Posterior cingulate gyrus (tissue), 11 donors: ENCODE measurements around the gene OBSCN.

Experiments
- DNase-seq, 10 donors: peaks; one replicate each; pipeline versions ENCODE4 v3.0.0 to v3.0.0-alpha.2; 2020 to 2021; ENCODE audit warnings: mixed read lengths in 3 of 10
- intact Hi-C: fragments of 100-400 bp; cut with DNase I; formaldehyde crosslinking; loops from one replicate; pipeline ENCODE4 v1.15.1; 2023

OBSCN gene

DNA sequence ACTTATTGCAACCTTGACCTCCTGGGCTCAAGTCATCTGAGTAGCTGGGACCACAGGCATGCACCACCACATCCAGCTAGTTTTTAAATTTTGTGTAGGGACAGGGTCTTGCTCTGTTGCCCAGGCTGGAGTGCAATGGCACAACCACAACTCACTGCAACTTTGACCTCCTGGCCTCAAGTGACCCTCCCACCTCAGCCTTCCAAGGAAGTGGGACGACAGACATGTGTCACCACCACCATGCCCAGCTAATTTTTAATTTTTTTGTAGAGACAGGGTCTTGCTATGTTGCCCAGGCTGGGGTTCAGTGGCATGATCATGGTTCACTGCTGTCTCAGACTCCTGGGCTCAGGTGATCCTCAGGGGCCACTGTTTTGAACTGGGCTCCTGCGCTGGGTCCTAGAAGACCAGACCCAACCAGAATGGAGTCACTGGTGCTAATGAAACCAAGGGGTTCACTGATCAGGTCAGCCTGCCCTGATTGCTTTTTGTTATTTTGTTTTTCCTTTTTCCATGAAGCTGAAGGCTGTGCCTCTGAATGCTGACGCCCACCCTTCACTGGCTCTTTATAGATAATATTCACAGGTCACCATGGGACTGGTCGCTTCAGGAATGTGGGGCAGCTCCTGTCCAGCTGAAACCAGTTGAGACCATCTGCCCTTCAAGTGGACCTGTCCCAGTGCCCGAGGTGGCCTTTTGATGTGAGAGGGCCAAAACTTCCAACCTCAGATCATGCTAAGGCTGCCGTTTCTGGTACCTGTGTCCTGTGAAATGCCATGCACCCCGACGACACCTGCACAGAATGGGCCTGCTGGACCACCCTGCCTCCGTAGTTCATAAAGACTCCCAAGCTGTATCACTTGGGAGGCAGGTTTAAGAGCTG lies 203.9 kb downstream of the OBSCN start:
- intact Hi-C loops: no loop called here
- peak in 2 of 10 donors; percentile 28 to 52 for DNase-seq

DNA sequence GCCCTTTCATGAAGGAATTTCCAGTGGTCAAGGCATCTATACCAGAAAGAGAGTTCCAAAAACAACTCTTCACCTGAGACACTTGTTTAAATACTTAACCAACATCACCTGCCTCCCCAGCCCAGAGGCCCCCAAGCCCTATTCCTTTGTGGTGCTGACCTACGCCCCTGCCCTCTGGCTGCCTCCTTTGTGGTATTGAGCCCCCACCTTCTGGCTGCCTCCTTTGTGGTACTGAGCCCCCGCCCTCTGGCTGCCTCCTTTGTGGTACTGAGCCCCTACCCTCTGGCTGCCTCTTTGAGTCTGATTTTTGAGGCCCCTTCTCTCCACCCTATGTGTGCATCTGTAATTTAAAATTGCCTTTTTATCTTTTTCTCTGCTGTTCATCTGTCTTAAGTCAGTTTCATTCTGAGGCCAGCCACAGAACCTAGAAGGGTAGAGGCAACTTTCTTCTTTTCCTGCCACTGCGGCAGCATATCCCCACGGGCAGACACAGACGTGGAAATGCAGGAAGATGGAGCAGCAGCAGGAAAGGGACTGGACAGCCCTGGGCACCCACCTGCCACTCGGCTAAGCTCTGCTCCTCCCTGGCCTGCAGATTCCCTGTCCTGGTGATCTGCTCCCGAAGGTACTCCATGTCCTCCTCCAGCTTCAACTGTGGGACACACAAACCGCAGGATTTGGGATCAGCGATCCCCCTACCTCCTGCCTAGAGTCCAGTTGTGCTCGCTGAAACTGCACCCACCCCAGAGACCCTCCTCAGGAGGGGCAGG lies 205.6 kb downstream of the OBSCN start:
- intact Hi-C loops: no loop called here
- DNase-seq: peak in 2 of 10 donors; percentile 62 to 77

DNA sequence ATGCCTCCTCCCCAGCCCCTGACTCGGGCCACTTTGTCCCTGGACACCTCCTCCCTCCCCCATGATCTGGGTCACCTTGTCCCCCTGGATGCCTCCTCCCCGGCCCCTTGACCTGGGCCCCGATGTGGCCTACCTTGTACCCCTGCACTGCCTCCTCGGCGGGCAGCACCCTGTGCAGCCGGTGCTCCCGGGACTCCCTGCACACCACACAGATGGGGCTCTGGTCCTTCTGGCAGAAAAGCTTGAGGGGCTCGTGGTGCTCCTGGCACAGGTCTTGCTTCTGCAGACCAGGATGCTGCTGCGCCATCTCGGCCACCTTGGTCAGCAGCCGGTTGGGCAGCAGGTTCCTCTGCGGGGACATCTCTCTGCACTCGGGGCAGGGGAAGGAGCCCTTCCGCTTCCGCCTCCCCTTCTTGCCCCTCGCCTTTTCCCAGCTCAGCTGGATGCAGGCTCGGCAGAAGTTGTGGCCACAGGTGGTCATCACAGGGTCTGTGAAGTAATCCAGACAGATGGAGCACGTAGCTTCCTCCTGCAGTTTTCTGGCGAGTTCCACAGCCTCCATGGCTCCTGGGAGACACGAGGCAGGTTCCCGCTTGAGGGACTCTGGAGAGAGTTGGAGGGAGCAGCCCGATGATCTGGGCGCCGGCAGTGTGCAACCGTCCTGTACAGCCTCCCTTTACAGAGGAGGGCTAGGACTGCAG lies 206.8 kb downstream of the OBSCN start:
- intact Hi-C loops: no loop called here
- peak in 4 of 10 donors; percentile 14 to 80 (median 66) for DNase-seq

DNA sequence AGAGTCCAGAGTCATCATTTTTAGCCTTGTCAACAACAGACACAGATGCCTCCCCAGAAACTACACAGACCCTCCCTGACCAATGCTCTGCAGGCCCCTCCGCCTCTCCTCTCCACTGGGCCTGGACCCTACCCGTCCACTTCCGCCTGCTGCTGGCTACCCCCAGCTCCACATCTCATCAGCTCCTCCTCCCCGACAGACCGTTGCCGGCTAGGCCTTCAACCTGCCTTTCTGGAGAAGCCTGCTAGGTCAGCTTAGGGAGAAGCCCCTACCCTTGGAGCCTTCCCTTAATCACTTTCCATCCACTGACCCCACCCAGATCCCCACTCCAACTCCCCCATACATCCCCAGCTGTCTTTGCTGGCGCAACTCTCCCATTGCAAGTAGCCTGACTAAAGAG lies 207.4 kb downstream of the OBSCN start:
- intact Hi-C loops: no loop called here
- DNase-seq: peak in 3 of 10 donors; percentile 52 to 84 (median 55)

DNA sequence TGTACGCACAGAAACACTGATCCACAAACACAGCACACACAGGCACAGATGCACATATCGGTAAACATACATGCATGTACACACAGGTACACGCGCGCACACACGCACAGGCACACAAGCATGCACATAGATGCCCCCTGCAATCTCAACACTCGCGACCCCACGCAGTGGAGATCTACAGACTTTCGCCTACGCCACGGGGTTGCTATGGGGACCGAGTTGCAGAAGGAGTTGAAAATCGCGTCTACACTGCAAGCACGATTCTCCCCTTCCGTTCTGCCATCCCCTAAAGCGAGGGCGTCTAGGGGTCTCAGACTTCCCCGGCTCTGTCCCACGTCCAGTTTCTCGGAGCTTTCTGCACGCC lies 208.0 kb downstream of the OBSCN start:
- peak in 3 of 10 donors; percentile 67 to 86 (median 82) for DNase-seq
- intact Hi-C loops: no loop called here

DNA sequence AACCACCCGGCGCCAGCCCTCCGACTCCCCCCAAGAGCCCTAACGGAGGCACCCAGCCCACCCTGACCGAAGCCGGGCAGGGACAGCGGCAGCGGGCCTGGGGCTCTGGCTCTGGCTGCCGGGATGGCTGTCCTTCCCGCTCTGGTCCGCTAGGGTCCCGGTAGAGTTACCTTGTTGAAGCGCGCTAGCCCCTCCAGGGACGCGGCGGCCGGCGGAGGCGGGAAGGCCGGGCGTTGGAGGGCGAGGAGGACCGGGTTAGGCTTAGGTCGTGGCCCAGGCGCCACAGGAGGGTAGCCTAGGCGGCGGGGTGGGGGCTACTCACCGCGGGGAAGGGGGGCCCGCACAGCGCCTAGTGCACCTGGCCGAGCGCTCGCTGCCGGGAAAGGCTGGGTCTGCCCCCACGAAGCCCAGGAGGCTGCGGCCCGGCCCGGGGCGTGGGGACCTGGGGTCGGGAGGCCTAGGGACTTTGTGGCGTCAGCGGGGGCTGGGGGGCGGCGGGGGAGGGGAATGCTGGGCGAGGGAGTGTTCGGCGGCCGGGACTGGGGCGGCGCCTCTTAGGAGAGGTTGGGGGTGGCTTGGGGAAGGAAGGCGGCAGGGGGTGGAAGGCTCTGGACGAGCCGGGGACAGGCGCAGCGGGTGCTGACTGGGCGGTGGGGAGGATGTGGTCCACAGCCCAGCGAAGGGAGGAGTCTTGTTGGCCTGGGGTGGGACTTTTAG lies 208.5 kb downstream of the OBSCN start, which contains the start of gene TRIM17:
TRIM17 (minus strand) TSS at position 645 of the 717 bp plus-strand sequence. CDS start 1,789 bp downstream, outside the sequence.
- DNase-seq: peak in 3 of 10 donors; percentile 74 to 86 (median 85)
- intact Hi-C loops: no loop called here

DNA sequence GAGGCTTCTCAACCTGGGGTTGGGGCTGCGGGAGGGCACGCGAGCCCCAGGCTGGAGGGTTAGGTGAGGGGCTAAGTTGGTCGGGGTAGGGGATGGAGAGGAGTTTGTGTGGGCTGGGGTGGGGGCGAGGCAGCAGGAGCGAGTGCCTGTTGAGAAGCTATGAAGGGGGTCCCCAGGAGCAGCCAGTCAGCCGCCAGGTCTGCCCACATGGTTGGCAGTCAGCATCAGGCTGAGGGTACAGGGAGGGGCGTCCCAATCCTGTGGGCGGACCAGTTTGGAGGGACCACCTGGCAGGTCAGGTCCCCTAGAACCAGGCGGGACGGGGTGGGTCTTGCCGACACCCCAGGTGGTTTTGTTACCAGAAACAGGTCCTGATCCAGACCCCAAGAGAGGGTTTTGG lies 209.2 kb downstream of the OBSCN start:
- intact Hi-C loops: no loop called here
- DNase-seq: peak in 3 of 10 donors; percentile 15 to 82 (median 62)

DNA sequence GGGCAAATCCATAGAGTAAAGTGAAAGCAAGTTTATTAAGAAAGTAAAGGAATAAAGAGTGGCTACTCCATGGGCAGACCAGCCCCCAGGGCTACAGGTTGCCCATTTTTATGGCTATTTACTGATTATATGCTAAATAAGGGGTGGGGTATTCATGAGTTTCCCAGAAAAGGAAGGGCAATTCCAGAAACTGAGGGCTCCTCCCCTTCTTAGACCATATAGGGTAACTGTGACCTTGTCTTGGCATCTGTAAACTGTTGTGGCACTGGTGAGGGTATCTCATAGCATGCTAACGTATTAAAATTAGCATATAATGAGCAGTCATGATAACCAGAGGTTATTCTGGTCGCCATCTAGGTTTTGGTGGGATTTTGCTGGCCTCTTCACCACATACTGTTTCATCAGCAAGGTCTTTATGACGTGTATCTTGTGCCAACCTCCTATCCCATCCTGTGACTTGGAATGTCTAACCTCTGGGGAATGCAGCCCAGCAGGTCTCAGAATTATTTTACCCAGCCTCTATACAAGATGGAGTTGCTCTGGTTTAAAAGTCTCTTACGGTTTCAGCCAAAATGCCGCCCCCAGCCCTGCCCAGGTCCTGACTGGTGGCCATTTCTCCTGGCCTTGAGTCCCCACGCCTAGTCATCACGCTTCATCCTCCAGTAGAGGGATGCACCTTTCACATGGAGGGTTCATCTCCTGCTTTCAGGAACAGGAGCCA lies 209.8 kb downstream of the OBSCN start:
- intact Hi-C loops: no loop called here

DNA sequence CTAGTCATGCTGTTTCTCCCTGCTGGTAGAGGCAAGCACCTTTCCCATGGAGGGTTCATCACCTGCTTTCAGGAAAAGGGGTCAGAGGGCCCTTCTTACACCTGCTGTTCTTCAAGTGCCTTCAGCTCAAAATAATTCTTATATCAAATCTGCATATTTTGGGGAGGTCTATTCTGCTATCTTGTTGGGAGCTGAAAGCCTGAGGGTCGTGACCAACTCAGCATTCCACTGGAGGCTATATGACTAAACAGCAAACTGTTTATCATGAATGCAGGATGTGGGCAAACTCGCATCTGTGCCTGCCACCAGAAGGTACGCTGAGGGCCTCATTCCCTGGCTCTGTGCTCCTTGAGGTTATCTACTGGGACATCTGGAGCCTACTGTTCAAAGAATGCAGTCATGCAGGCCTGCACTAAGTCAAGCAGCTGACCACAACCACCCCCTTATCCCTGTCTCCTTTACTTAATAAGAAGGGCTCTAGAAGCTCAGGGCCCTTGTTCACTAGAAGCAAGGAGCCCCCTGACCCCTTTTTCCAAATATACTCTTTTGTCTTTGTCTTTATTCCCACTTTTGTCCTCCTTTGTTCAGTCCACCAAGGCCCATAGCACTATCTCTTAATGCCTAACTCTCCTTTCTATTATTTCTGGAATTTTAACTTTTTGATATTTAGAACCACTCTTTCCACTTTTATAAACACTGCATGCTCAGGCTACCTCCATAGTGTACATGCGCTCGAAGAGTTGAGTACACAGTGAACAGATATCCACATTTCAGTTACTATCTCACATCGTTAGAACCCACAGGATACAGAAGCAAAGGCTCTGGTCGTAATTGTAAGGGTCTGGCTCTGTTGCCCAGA lies 213.4 kb downstream of the OBSCN start:
- intact Hi-C loops: no loop called here
- DNase-seq: peak in 1 of 10 donors; percentile 9

More for the DNA sequence above, 209.8 kb downstream of the OBSCN start:
- DNase-seq: peak in 3 of 10 donors; percentile 2 to 48 (median 28)

DNA sequence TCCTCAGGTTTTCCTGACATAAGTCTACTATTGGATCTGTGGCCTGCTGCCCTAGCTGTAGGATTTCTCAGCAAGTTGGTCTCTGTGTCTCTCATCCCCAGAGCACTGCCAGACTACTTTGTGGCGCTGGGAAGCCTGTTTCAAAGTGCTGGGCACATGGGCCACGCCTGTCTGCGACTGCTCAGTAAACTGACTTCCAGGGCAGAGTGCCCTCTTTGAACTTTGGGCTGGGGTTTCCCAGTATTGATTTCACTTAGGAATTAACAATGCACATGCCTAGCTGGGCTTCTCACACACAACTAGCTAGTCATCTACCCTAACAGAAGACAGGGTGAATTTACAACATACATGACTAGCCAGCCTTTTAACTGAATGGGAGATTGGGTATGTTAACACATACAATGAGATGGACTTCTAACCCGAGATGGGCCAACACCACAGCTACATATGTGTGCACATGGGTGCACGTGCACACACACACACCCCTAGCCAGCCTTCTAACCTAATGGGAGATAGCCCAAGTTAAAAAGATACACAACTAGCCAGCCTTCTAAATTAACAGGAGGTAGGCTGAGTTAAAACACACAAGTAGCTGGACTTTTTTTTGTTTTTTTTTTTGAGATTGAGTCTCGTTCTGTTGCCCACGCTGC lies 215.7 kb downstream of the OBSCN start:
- DNase-seq: peak in 2 of 10 donors; percentile 17 to 28
- intact Hi-C loops: no loop called here

DNA sequence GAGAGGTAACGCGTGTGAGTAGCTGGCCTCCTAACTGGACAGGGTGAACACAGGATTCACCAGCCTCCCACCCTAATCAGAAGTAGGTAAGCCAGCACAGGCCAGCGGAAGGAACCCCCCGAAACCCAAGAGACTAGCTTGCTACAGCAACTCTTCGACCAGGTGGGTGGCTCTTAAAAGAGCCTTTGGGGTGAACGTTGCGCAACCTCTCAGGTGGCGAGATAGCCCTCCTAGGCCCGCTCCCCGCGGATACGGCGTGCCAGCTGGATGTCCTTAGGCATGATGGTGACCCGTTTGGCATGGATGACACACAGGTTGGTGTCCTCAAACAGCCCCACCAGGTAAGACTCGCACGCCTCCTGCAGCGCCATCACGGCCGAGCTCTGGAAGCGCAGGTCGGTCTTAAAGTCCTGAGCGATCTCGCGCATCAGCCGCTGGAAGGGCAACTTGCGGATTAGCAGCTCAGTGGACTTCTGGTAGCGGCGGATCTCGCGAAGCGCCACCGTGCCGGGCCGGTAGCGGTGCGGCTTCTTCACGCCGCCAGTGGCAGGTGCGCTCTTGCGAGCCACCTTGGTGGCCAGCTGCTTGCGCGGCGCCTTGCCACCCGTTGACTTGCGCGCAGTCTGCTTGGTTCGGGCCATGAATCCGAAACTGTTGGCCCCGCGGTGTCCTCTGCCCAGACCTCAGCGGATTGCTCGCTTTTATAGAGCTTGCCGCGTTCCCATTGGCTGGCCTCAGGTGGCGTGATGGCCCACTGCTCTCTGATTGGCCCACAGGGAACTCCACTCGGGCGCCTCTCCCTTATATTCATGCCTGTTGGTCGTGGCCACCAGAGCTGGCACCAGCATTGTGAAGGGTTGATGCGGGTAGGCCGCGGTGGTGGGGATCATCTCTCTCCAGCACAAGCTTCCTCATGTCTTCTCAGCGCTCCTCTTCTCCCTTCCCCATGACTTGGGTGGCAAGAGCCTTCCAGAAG lies 217.1 kb downstream of the OBSCN start:
- intact Hi-C loops: no loop called here
- DNase-seq: peak in 2 of 10 donors; percentile 58 to 68

DNA sequence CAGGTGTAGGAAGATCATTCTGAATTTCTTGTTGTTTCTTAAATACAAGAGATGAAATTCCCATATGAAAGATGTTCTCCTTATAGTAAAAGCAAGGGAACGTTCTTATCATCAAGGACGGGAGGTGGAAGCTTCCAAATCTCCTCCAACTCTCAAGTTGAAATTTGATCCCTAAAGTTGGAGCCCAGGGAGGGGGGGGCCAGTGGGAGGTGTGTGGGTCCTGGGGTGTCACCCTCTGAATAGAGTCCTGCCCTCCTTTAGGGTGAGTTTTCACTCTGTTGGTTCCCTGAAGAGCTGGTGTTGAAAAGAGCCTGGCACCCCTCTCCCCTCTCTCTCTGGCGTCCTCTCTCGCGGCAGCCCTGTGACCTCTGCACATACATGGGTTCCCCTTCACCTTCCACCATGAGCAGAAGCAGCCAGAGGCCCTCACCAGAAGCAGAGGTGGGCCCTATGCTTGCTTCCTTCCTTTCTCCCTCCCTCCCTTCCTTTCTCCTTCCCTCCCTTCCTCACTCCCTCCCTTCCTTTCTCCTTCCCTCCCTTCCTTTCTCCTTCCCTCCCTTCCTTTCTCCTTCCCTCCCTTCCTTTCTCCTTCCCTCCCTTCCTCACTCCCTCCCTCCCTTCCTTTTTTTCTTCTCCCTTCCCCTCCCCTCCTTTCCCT lies 218.8 kb downstream of the OBSCN start:
- DNase-seq: peak in 2 of 10 donors; percentile 12 to 33
- intact Hi-C loops: no loop called here

DNA sequence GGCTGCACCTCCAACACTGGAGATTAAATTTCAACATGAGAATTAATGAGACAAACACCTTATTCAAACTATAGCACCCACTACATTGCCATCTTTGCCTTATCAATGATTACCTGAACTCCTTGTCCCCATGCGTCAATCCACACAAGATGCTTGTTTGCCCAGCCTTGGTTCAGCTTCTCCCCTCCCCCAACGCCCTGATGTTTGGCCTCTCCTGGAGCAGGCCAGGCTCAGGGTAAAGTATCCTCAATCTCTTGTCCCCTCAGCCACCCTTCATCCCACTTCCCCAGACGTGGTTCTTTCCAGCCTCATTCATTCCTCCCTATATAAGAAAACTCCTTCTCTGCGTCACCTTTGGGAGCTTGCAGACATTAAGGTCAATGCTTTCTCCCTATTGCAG lies 220.6 kb downstream of the OBSCN start:
- intact Hi-C loops: no loop called here
- DNase-seq: peak in 1 of 10 donors; percentile 18
